H1 (cell line): Measurements from ENCODE around the gene TTC9. TPM values are rescaled to one million over a fixed set of nuclear protein-coding genes. Genes with fewer than 3 reads are reported as not detected.

ENCODE experiments used
- CTCF ChIA-PET: fragments of 300-600 bp; sonication (Branson Sonifier 250); formaldehyde crosslinking; loops from one replicate; lab custom pipeline; 2021; ENCODE audit not compliant: partially characterized antibody; lab: Charles Lee
- POLR2A ChIA-PET: fragments of 300-600 bp; sonication (Branson Sonifier 250); formaldehyde crosslinking; loops from one replicate; lab custom pipeline; 2021; ENCODE audit warnings: inconsistent platforms; ENCODE audit not compliant: partially characterized antibody; lab: Charles Lee
- DNase-seq, 2 experiments: peaks; one replicate each; pipeline versions ENCODE4 v3.0.0 to v3.0.0-alpha.2; 2010 to 2022; ENCODE audit warnings: low spot score in 2 of 2, low read depth in 1 of 2, mixed read lengths in 1 of 2
- FAIRE-seq: peaks from 2 replicates; lab custom pipeline; 2011; peaks lifted over from hg19 to GRCh38; lab: Jason Lieb, UNC
- H2AFZ ChIP-seq: 2 replicates; pipeline ENCODE4 v1.8.1; 2012; ENCODE audit warnings: low read length, inconsistent platforms
- H2AK5ac ChIP-seq: 2 replicates; pipeline ENCODE4 v1.6.1; 2013; ENCODE audit warnings: low read depth, low read length
- H2BK120ac ChIP-seq: replicated peaks from 2 replicates; pipeline ENCODE3; 2013; ENCODE audit warnings: low read depth, low read length, inconsistent platforms
- H2BK12ac ChIP-seq: 2 replicates; pipeline ENCODE4 v1.6.1; 2013; ENCODE audit warnings: low read depth, low read length
- H2BK15ac ChIP-seq: 2 replicates; pipeline ENCODE4 v1.6.1; 2013; ENCODE audit warnings: low read length
- H2BK20ac ChIP-seq: 2 replicates; pipeline ENCODE4 v1.6.1; 2013; ENCODE audit warnings: low read length
- H2BK5ac ChIP-seq: 2 replicates; pipeline ENCODE4 v1.6.1; 2013; ENCODE audit warnings: low read depth, low read length
- H3K14ac ChIP-seq: 2 replicates; pipeline ENCODE4 v1.6.1; 2013; ENCODE audit warnings: inconsistent platforms; ENCODE audit not compliant: insufficient read length
- H3K18ac ChIP-seq: 2 replicates; pipeline ENCODE4 v1.6.1; 2013; ENCODE audit warnings: low read length; ENCODE audit errors: extremely low read depth
- H3K23ac ChIP-seq: 2 replicates; pipeline ENCODE4 v1.6.1; 2013; ENCODE audit warnings: inconsistent platforms; ENCODE audit not compliant: insufficient read length
- H3K23me2 ChIP-seq: 2 replicates; pipeline ENCODE4 v1.6.1; 2013; ENCODE audit warnings: low read depth, low read length
- H3K27ac ChIP-seq: 2 replicates; pipeline ENCODE4 v1.6.1; 2011; ENCODE audit warnings: low read depth, low read length, inconsistent platforms
- H3K27me3 ChIP-seq, 4 experiments: replicated peaks in 1 of 4; 1 replicate in 1 of 4; 2 replicates in 3 of 4; pipeline versions ENCODE4 v1.6.1 to v1.8.1; 2011 to 2013; ENCODE audit warnings: low read length in 3 of 4, mild to moderate bottlenecking in 3 of 4, inconsistent platforms in 2 of 4, mixed read lengths in 2 of 4, moderate library complexity in 1 of 4; ENCODE audit not compliant: control insufficient read depth in 3 of 4, insufficient read depth in 3 of 4; ENCODE audit errors: extremely low read depth in 1 of 4
- H3K36me3 ChIP-seq, 4 experiments: 2 replicates each; pipeline versions ENCODE4 v1.6.1 to v1.8.1; 2011 to 2013; ENCODE audit warnings: mild to moderate bottlenecking in 4 of 4, low read length in 3 of 4, moderate library complexity in 2 of 4, control low read depth in 1 of 4, inconsistent platforms in 1 of 4; ENCODE audit not compliant: insufficient read depth in 4 of 4, control insufficient read depth in 2 of 4
- H3K4ac ChIP-seq: replicated peaks from 2 replicates; pipeline ENCODE3; 2013; ENCODE audit warnings: low read length, low read depth, mixed read lengths, inconsistent platforms; ENCODE audit not compliant: insufficient read length
- H3K4me1 ChIP-seq, 4 experiments: replicated peaks in 1 of 4; 1 replicate in 1 of 4; 2 replicates in 3 of 4; pipeline versions ENCODE4 v1.6.1 to v1.8.1; 2011 to 2013; ENCODE audit warnings: low read length in 3 of 4, inconsistent platforms in 2 of 4, mixed read lengths in 1 of 4; ENCODE audit not compliant: insufficient read depth in 4 of 4, control insufficient read depth in 3 of 4
- H3K4me2 ChIP-seq, 2 experiments: 2 replicates each; pipeline versions ENCODE4 v1.6.1 to v1.8.1; 2011 to 2013; ENCODE audit warnings: low read depth in 2 of 2, low read length in 2 of 2, control low read depth in 1 of 2, inconsistent platforms in 1 of 2, mild to moderate bottlenecking in 1 of 2; ENCODE audit not compliant: insufficient read depth in 1 of 2
- H3K4me3 ChIP-seq, 4 experiments: fragments of 200-600, 300-600 bp in 1 of 4; sonication (generic), shearing (Covaris generic), sonication (Bioruptor Twin) in 1 of 4; 2 replicates each; pipeline versions ENCODE4 v1.5.1 to v1.8.1; 2011 to 2016; ENCODE audit warnings: low read length in 4 of 4, low read depth in 3 of 4, control low read depth in 2 of 4, inconsistent platforms in 2 of 4, mild to moderate bottlenecking in 2 of 4, mixed read lengths in 1 of 4, moderate library complexity in 1 of 4; ENCODE audit not compliant: insufficient read depth in 2 of 4; ENCODE audit errors: extremely low read depth in 1 of 4
- H3K56ac ChIP-seq: replicated peaks from 2 replicates; pipeline ENCODE3; 2013; ENCODE audit warnings: low read depth, mild to moderate bottlenecking, mixed read lengths, low read length, inconsistent platforms; ENCODE audit not compliant: insufficient read length
- H3K79me1 ChIP-seq: 2 replicates; pipeline ENCODE4 v1.6.1; 2013; ENCODE audit warnings: low read depth, low read length, control low read depth
- H3K79me2 ChIP-seq, 2 experiments: 2 replicates each; pipeline versions ENCODE4 v1.6.1 to v1.8.1; 2012 to 2013; ENCODE audit warnings: low read length in 2 of 2, mild to moderate bottlenecking in 2 of 2, inconsistent platforms in 1 of 2; ENCODE audit not compliant: insufficient read depth in 2 of 2, control insufficient read depth in 1 of 2
- H3K9ac ChIP-seq, 4 experiments: replicated peaks in 1 of 4; 1 replicate in 1 of 4; 2 replicates in 3 of 4; pipeline versions ENCODE4 v1.6.1 to v1.8.1; 2011 to 2013; ENCODE audit warnings: low read depth in 3 of 4, low read length in 3 of 4, control low read depth in 2 of 4, mild to moderate bottlenecking in 2 of 4, moderate library complexity in 2 of 4, inconsistent platforms in 1 of 4; ENCODE audit errors: extremely low read depth in 1 of 4
- H3K9me3 ChIP-seq, 2 experiments: 2 replicates each; pipeline versions ENCODE4 v1.6.1 to v1.8.1; 2012 to 2013; ENCODE audit warnings: mild to moderate bottlenecking in 2 of 2, moderate library complexity in 2 of 2, control low read depth in 1 of 2, inconsistent platforms in 1 of 2, low read depth in 1 of 2, low read length in 1 of 2, mixed read lengths in 1 of 2; ENCODE audit not compliant: insufficient read depth in 2 of 2
- H4K20me1 ChIP-seq, 2 experiments: replicated peaks in 1 of 2; 2 replicates each; pipeline versions ENCODE3 to v1.8.1; 2011 to 2013; ENCODE audit warnings: inconsistent platforms in 2 of 2, low read length in 2 of 2, mild to moderate bottlenecking in 1 of 2; ENCODE audit not compliant: insufficient read depth in 2 of 2, control insufficient read depth in 1 of 2
- H4K5ac ChIP-seq: 2 replicates; pipeline ENCODE4 v1.6.1; 2013; ENCODE audit warnings: low read length, low read depth, mixed read lengths, inconsistent platforms; ENCODE audit not compliant: insufficient read length
- H4K8ac ChIP-seq: 2 replicates; pipeline ENCODE4 v1.8.0; 2013; ENCODE audit warnings: mild to moderate bottlenecking, moderate library complexity, low read length, inconsistent platforms; ENCODE audit not compliant: insufficient read depth; ENCODE audit errors: extremely low read depth
- H4K91ac ChIP-seq: replicated peaks from 2 replicates; pipeline ENCODE3; 2013; ENCODE audit warnings: low read length, mixed read lengths, inconsistent platforms; ENCODE audit not compliant: insufficient read length
- ATF3 ChIP-seq: IDR thresholded peaks from 2 replicates; pipeline ENCODE4 v1.6.1; 2011; ENCODE audit warnings: low read depth, mild to moderate bottlenecking, low read length; ENCODE audit not compliant: insufficient read depth
- CHD2 ChIP-seq: IDR thresholded peaks from 2 replicates; pipeline ENCODE4 v1.6.1; 2012; ENCODE audit warnings: low read length, improper control_type of control experiment
- EZH2 ChIP-seq: fragments of 200-600 bp; sonication (generic); IDR thresholded peaks from 2 replicates; pipeline ENCODE4 v1.7.1; 2012; ENCODE audit warnings: low read depth, mild to moderate bottlenecking, moderate library complexity, low read length, inconsistent platforms; ENCODE audit not compliant: severe bottlenecking
- GTF2F1 ChIP-seq: IDR thresholded peaks from 2 replicates; pipeline ENCODE4 v1.6.1; 2012; ENCODE audit warnings: low read depth, low read length, improper control_type of control experiment, borderline replicate concordance
- HDAC2 ChIP-seq, 2 experiments: fragments of 300-600 bp in 1 of 2; sonication (generic) in 1 of 2; IDR thresholded peaks; 2 replicates each; pipeline ENCODE4 v1.6.1; 2011 to 2012; ENCODE audit warnings: low read depth in 2 of 2, low read length in 2 of 2, mild to moderate bottlenecking in 2 of 2, moderate library complexity in 2 of 2, borderline replicate concordance in 1 of 2, inconsistent platforms in 1 of 2
- MAFK ChIP-seq: IDR thresholded peaks from 2 replicates; pipeline ENCODE4 v1.6.1; 2012; ENCODE audit warnings: low read depth, mild to moderate bottlenecking, improper control_type of control experiment, low read length
- POLR2A ChIP-seq, 2 experiments: IDR thresholded peaks; 1 replicate in 1 of 2; 2 replicates in 1 of 2; pipeline ENCODE4 v1.6.1; 2011; ENCODE audit warnings: low read depth in 2 of 2, low read length in 2 of 2, mild to moderate bottlenecking in 2 of 2; ENCODE audit errors: control extremely low read depth in 1 of 2
- RNF2 ChIP-seq: fragments of 200-900, 300-1000 bp; sonication (generic); IDR thresholded peaks from 2 replicates; pipeline ENCODE4 v1.7.1; 2016; ENCODE audit warnings: borderline replicate concordance, low read depth, mild to moderate bottlenecking, antibody characterized with exemption, low read length; ENCODE audit not compliant: poor library complexity, severe bottlenecking; ENCODE audit errors: missing control alignments
- SAP30 ChIP-seq: fragments of 300-600 bp; sonication (generic); IDR thresholded peaks from 2 replicates; pipeline ENCODE4 v1.7.1; 2012; ENCODE audit warnings: low read length, moderate library complexity, mild to moderate bottlenecking, inconsistent platforms; ENCODE audit not compliant: insufficient read depth, insufficient replicate concordance
- SIN3A ChIP-seq, 2 experiments: IDR thresholded peaks in 1 of 2; conservative IDR thresholded peaks in 1 of 2; 2 replicates each; pipeline ENCODE4 v1.6.1; 2011 to 2012; ENCODE audit warnings: low read length in 2 of 2, improper control_type of control experiment in 1 of 2, low read depth in 1 of 2, mild to moderate bottlenecking in 1 of 2
- SUZ12 ChIP-seq: fragments of 200-600 bp; sonication (generic); IDR thresholded peaks from 2 replicates; pipeline ENCODE4 v1.6.1; 2012; ENCODE audit warnings: mild to moderate bottlenecking, inconsistent platforms, low read length, moderate library complexity, mixed read lengths
- TBP ChIP-seq: IDR thresholded peaks from 2 replicates; pipeline ENCODE4 v1.6.1; 2011; ENCODE audit warnings: low read depth, low read length, improper control_type of control experiment
- WGBS, 2 experiments: shearing (Covaris generic) in 1 of 2; methylation state at CpG; one replicate each; pipeline versions ENCODE4 v1.1.6 to v1.1.7; 2013 to 2015; ENCODE audit warnings: low lambda C conversion rate in 2 of 2, mixed read lengths in 2 of 2, inconsistent platforms in 1 of 2, low coverage in 1 of 2, missing lambda C conversion rate in 1 of 2; ENCODE audit not compliant: insufficient replicate concordance in 2 of 2, insufficient coverage in 1 of 2, insufficient read length in 1 of 2; ENCODE audit errors: extremely low coverage in 1 of 2, missing lambda C conversion rate in 1 of 2; 5-methylcytosine and 5-hydroxymethylcytosine counted together
- polyA plus RNA-seq, 7 experiments: library from polyadenylated mRNA; depleted of rRNA in 3 of 7; stranded (reverse) in 5 of 7; unstranded in 2 of 7; fragments of >200 nt in 5 of 7; fragments of 200-250 nt in 2 of 7; gene quantifications; 1 replicate in 5 of 7; 2 replicates in 1 of 7; 4 replicates in 1 of 7; pipeline versions ENCODE4 v1.2.1 to v1.2.3, GENCODE V29; 2011 to 2013; ENCODE audit warnings: missing spikeins in 2 of 7, mixed read lengths in 2 of 7
- total RNA-seq: library from RNA; stranded (reverse); fragmentation: NEBNext Ultra II Directional; extraction: Animal tissue kit (Norgen Biotek cat#: 25700); gene quantifications from 2 replicates; pipeline ENCODE4 v1.2.1, GENCODE V29; 2021

The TTC9 gene
- total and polyA plus RNA-seq, 2 of the 8 experiments (the other 6 are each of a cell fraction or from before 2014, with no cell fraction given) = 21.0 to 29.5 TPM

GRCh38 chr14:70692210-70692609 lies 50.5 kb downstream of the TTC9 start:
- Histone ChIP-seq H2AK5ac (no peak overlapping the region), H3K9ac (no peak overlapping the region), H4K20me1 (no peaks in the 10 kb centered on the region), H3K23ac (no peak overlapping the region), H3K36me3 (no peaks in the 10 kb centered on the region), H3K4me3 (no peak overlapping the region), H3K18ac (no peak overlapping the region), H3K4ac (no peak overlapping the region), H3K27ac (no peak overlapping the region), H2BK15ac (no peak overlapping the region), H3K4me2 (no peak overlapping the region), H2BK12ac (no peak overlapping the region), H2BK5ac (peak overlapping the region; percentile 8; the same call in 1 of the 2 replicates), H2AFZ (peak overlapping the region; percentile 60; the same call in 1 of the 2 replicates), H3K23me2 (no peaks in the 10 kb centered on the region), H3K9me3 (no peaks in the 10 kb centered on the region; a peak in 1 of 4 replicates), H3K56ac (no peak overlapping the region), H3K14ac (no peak overlapping the region), H3K27me3 (no peaks in the 10 kb centered on the region), H4K8ac (no peak overlapping the region), H4K91ac (no peak overlapping the region), H3K79me2 (no peaks in the 10 kb centered on the region), H3K4me1 (peaks cover 0 to 6% (median 0%) of the 10 kb centered on the region in 4 experiments; a peak in 1 of 7 replicates), H3K79me1 (no peaks in the 10 kb centered on the region), H2BK120ac (no peak overlapping the region), H2BK20ac (0 out of 2 replicates have a peak overlapping the region, but pooled peaks have one; percentile 80), H4K5ac (no peak overlapping the region)
- ChIA-PET CTCF (interaction anchor here (0.9 to 1.0 kb wide), 3 partner anchors 12 to 50 kb away, joined by 3 to 5 read pairs (median 4); partner anchors contain the start of gene TTC9), POLR2A (interaction anchor here (1.0 kb wide), 2 partner anchors 28 to 105 kb away, joined by 3 to 7 read pairs; no protein-coding TSS in a partner anchor)
- WGBS, 2 experiments = 95% methylated on average over 10 of the region's 10 CpGs; no CpG with 5 or more reads in 1 of the 2 experiments
- FAIRE-seq (no peak), DNase-seq (no peak)
- TF ChIP-seq SUZ12 (no peak), HDAC2 (IDR thresholded peaks at IDR 0.05; ENCODE audit: borderline replicate concordance in 1 of 2, low read depth in 2 of 2, low read length in 2 of 2) (no peak), EZH2 (no peak), ATF3 (no peak), SAP30 (no peak), TBP (no peak), MAFK (no peak), CHD2 (no peak), SIN3A (conservative IDR thresholded peaks at IDR 0.05 in 1 of 2, IDR thresholded peaks at IDR 0.05 in 1 of 2; ENCODE audit: low read depth in 1 of 2, low read length in 2 of 2) (no peak), POLR2A (IDR thresholded peaks at IDR 0.05; ENCODE audit: control extremely low read depth in 1 of 2, low read depth in 2 of 2, low read length in 2 of 2) (no peak), GTF2F1 (no peak), RNF2 (no peak)
